K562 (cell line): ENCODE data around the gene IL27RA. TPM values are rescaled to one million over a fixed set of nuclear protein-coding genes. Genes with fewer than 3 reads are reported as not detected.
A peak's percentile ranks its signal among the peaks of the same experiment; 100 is the strongest.

Experiments
- ARNT ChIP-seq, 2 experiments: fragments of 450-650 bp; IDR thresholded peaks; 2 replicates each; pipeline ENCODE4 v1.6.1; 2016; ENCODE audit warnings: mild to moderate bottlenecking in 1 of 2
- BCL6 ChIP-seq: fragments of 250-450 bp; sonication (Bioruptor Pico); IDR thresholded peaks from 2 replicates; pipeline ENCODE4 v1.4.0; 2020
- BHLHE40 ChIP-seq: IDR thresholded peaks from 2 replicates; pipeline ENCODE4 v1.6.1; 2011; ENCODE audit warnings: low read length, improper control_type of control experiment
- CBFB ChIP-seq: sonication (generic); formaldehyde crosslinking; IDR thresholded peaks from 2 replicates; pipeline ENCODE4 v1.4.0; 2020; ENCODE audit warnings: mild to moderate bottlenecking, missing genetic modification reagents
- EHMT2 ChIP-seq: fragments of 450-650 bp; IDR thresholded peaks from 2 replicates; pipeline ENCODE4 v1.6.1; 2018; ENCODE audit warnings: antibody characterized with exemption
- ERF ChIP-seq: fragments of 450-650 bp; formaldehyde crosslinking; IDR thresholded peaks from 2 replicates; pipeline ENCODE4 v1.4.0; 2020; ENCODE audit warnings: mild to moderate bottlenecking, mixed read lengths
- FOXA1 ChIP-seq: fragments of 450-650 bp; IDR thresholded peaks from 2 replicates; pipeline ENCODE4 v1.6.1; 2016; ENCODE audit warnings: mild to moderate bottlenecking, borderline replicate concordance
- GABPB1 ChIP-seq: sonication (generic); formaldehyde crosslinking; IDR thresholded peaks from 2 replicates; pipeline ENCODE4 v1.8.0; 2022; ENCODE audit warnings: mild to moderate bottlenecking, missing genetic modification reagents
- GTF2F1 ChIP-seq: IDR thresholded peaks from 2 replicates; pipeline ENCODE4 v1.6.1; 2011; ENCODE audit warnings: low read depth, low read length, improper control_type of control experiment
- HDAC1 ChIP-seq, 2 experiments: fragments of 450-650 bp; IDR thresholded peaks; 2 replicates each; pipeline ENCODE4 v1.6.1; 2016 to 2017; ENCODE audit warnings: inconsistent platforms in 1 of 2, mild to moderate bottlenecking in 1 of 2, moderate library complexity in 1 of 2
- KDM4B ChIP-seq, 2 experiments: fragments of 450-650 bp in 1 of 2; sonication (generic) in 1 of 2; IDR thresholded peaks; 2 replicates each; pipeline ENCODE4 v1.6.1; 2016 to 2017; ENCODE audit warnings: borderline replicate concordance in 2 of 2, antibody characterized with exemption in 1 of 2, low read depth in 1 of 2, mild to moderate bottlenecking in 1 of 2
- KLF10 ChIP-seq: fragments of 250-450 bp; sonication (Bioruptor Pico); IDR thresholded peaks from 2 replicates; pipeline ENCODE4 v1.6.1; 2021; ENCODE audit warnings: matching md5 sums
- MEIS2 ChIP-seq: fragments of 450-650 bp; IDR thresholded peaks from 2 replicates; pipeline ENCODE4 v1.6.1; 2014; ENCODE audit warnings: mild to moderate bottlenecking; ENCODE audit not compliant: partially characterized antibody
- NR2F6 ChIP-seq: fragments of 450-650 bp; formaldehyde crosslinking; IDR thresholded peaks from 2 replicates; pipeline ENCODE4 v1.4.0; 2020; ENCODE audit warnings: mild to moderate bottlenecking
- SRSF3 ChIP-seq: fragments of 200-400 bp; formaldehyde crosslinking; IDR thresholded peaks from 2 replicates; pipeline ENCODE4 v1.6.1; 2016; ENCODE audit warnings: mild to moderate bottlenecking, low read length, moderate library complexity; ENCODE audit not compliant: insufficient read depth
- TBP ChIP-seq: optimal IDR thresholded peaks from 2 replicates; pipeline ENCODE3; 2011; ENCODE audit warnings: low read depth, low read length, improper control_type of control experiment
- TCF3 ChIP-seq: sonication (generic); formaldehyde crosslinking; IDR thresholded peaks from 2 replicates; pipeline ENCODE4 v1.4.0; 2020; ENCODE audit warnings: mild to moderate bottlenecking, missing genetic modification reagents
- TCFL5 ChIP-seq: fragments of 250-450 bp; sonication (Bioruptor Pico); conservative IDR thresholded peaks from 2 replicates; pipeline ENCODE4 v1.6.1; 2021; ENCODE audit warnings: mild to moderate bottlenecking, moderate library complexity, matching md5 sums
- ZBTB7A ChIP-seq: IDR thresholded peaks from 2 replicates; pipeline ENCODE4 v1.6.1; 2011; ENCODE audit warnings: low read depth, mild to moderate bottlenecking, low read length, moderate library complexity, borderline replicate concordance; ENCODE audit not compliant: control insufficient read depth
- ZFP30 ChIP-seq: fragments of 250-450 bp; sonication (Bioruptor Pico); IDR thresholded peaks from 2 replicates; pipeline ENCODE4 v1.8.0; 2022; ENCODE audit warnings: moderate library complexity, mild to moderate bottlenecking, inconsistent platforms, borderline replicate concordance
- ZNF507 ChIP-seq: conservative IDR thresholded peaks from 2 replicates; pipeline ENCODE4 v1.6.1; 2017; ENCODE audit warnings: missing genetic modification characterization, missing compliant biosample characterization
- ZNF644 ChIP-seq: fragments of 200-800 bp; sonication (Bioruptor generic); IDR thresholded peaks from 2 replicates; pipeline ENCODE4 v1.6.1; 2016; ENCODE audit warnings: low read depth, missing genetic modification characterization, missing compliant biosample characterization
- ZNF668 ChIP-seq: fragments of 250-450 bp; sonication (Bioruptor Pico); IDR thresholded peaks from 2 replicates; pipeline ENCODE4 v1.8.0; 2022; ENCODE audit warnings: mild to moderate bottlenecking, inconsistent platforms
- ZNF764 ChIP-seq: fragments of 250-450 bp; sonication (Bioruptor Pico); IDR thresholded peaks from 2 replicates; pipeline ENCODE4 v1.4.0; 2020; ENCODE audit warnings: low read depth, mild to moderate bottlenecking, moderate library complexity
- ZNF77 ChIP-seq: fragments of 250-450 bp; sonication (Bioruptor Pico); IDR thresholded peaks from 2 replicates; pipeline ENCODE4 v1.5.0; 2020
- ZNF79 ChIP-seq: fragments of 250-450 bp; sonication (Bioruptor Pico); IDR thresholded peaks from 2 replicates; pipeline ENCODE4 v1.4.0; 2020; ENCODE audit warnings: low read depth, mild to moderate bottlenecking, moderate library complexity
- polyA plus RNA-seq, 8 experiments: library from polyadenylated mRNA; depleted of rRNA in 4 of 8; stranded (reverse) in 5 of 8; unstranded in 3 of 8; fragments of >200 nt; fragmentation: Nextera tagmentation in 2 of 8; fragmentation: Illumina TruSeq in 1 of 8; extraction: Ambion mirVana in 2 of 8; extraction: Trizol in 1 of 8; gene quantifications; 2 replicates each; pipeline versions ENCODE4 v1.2.1 to v1.2.3, GENCODE V29; 2011 to 2014; ENCODE audit warnings: inconsistent platforms in 1 of 8, missing spikeins in 1 of 8
- total RNA-seq, 7 experiments: library from RNA; depleted of rRNA in 6 of 7; stranded (reverse); fragments of >200 nt in 6 of 7; fragmentation: Illumina TruSeq in 2 of 7; extraction: Trizol in 2 of 7; gene quantifications; 2 replicates each; pipeline versions ENCODE4 v1.2.1 to v1.2.3, GENCODE V29; 2011 to 2021; ENCODE audit warnings: low replicate concordance in 1 of 7
- TF ChIP-seq, protein P1 (sequence below): fragments of 450-650 bp; IDR thresholded peaks from 2 replicates; pipeline ENCODE4 v1.6.1; 2016
- TF ChIP-seq, protein P2 (sequence below): fragments of 450-650 bp; IDR thresholded peaks from 2 replicates; pipeline ENCODE4 v1.6.1; 2014; ENCODE audit warnings: low read depth, mild to moderate bottlenecking, moderate library complexity, borderline replicate concordance
- TF ChIP-seq, protein P3 (sequence below): fragments of 450-650 bp; formaldehyde crosslinking; IDR thresholded peaks from 2 replicates; pipeline ENCODE4 v1.4.0; 2022; ENCODE audit warnings: mild to moderate bottlenecking, moderate library complexity

Gene IL27RA
- total and polyA plus RNA-seq, 9 of the 15 experiments (the other 6 are each of a cell fraction or from before 2014, with no cell fraction given), result 1.9 to 15.9 (median 12.0) TPM

DNA sequence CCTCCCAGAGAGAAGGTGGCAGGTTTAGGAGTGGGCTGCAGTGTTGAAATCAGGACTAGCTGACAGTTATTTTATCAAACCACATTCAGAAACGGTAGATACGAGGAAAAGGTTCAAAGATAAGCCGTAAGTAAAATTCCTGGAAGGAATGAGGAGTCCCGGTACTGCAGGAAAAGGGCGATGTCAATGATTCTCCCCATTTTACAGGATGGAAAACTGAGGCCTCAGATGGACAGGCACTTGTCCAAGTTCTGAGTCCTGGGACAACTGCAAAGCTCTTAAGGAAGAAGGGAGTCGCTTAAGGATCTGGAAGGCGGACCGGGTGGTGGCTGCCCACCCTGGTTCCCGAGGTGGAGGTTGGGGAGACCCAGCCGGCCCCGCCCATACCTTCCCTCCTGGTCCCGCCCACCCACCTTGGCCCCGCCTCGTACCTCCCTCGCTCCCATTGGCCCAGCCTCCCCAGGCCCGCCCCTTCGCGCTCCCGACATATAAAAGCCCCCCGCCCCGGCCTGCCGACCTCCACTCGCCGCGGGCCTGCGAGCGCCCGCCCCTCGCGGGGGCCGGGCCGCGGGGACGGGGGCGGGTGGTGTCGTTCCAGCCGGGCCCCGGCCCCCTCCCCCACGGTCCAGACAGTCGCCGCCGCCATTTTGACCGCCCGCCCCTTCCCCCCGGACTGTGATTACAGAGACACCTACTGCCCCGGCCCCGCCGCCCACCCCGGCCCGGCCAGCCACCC, 26.0 kb upstream of the IL27RA start (continued):
- TF ChIP-seq ZBTB7A (peak; percentile 97), ZNF764 (no peak), ARNT (IDR thresholded peaks at IDR 0.05) (peak; percentile 85 to 94), BHLHE40 (no peak), MEIS2 (no peak), ZFP30 (CRISPR knock-in tag) (no peak), ERF (CRISPR knock-in tag) (no peak), TCFL5 (CRISPR knock-in tag) (no peak), CBFB (CRISPR knock-in tag) (no peak), GTF2F1 (no peak), EHMT2 (no peak), ZNF77 (CRISPR knock-in tag) (no peak), ZNF668 (CRISPR knock-in tag) (no peak), GABPB1 (no peak), TCF3 (no peak), TBP (peak; percentile 96), FOXA1 (no peak), HDAC1 (IDR thresholded peaks at IDR 0.05) (peak; percentile 89 to 96), ZNF79 (CRISPR knock-in tag) (no peak), NR2F6 (CRISPR knock-in tag) (no peak), KDM4B (IDR thresholded peaks at IDR 0.05; ENCODE audit: borderline replicate concordance in 2 of 2, low read depth in 1 of 2) (no peak; a peak in 2 of 4 replicates), ZNF644 (tag) (no peak), ZNF507 (tag) (no peak), BCL6 (CRISPR knock-in tag) (no peak), KLF10 (CRISPR knock-in tag) (no peak), SRSF3 (no peak)
- TF ChIP-seq, protein P1, sequence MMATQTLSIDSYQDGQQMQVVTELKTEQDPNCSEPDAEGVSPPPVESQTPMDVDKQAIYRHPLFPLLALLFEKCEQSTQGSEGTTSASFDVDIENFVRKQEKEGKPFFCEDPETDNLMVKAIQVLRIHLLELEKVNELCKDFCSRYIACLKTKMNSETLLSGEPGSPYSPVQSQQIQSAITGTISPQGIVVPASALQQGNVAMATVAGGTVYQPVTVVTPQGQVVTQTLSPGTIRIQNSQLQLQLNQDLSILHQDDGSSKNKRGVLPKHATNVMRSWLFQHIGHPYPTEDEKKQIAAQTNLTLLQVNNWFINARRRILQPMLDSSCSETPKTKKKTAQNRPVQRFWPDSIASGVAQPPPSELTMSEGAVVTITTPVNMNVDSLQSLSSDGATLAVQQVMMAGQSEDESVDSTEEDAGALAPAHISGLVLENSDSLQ, result peak; percentile 66
- TF ChIP-seq, protein P2, sequence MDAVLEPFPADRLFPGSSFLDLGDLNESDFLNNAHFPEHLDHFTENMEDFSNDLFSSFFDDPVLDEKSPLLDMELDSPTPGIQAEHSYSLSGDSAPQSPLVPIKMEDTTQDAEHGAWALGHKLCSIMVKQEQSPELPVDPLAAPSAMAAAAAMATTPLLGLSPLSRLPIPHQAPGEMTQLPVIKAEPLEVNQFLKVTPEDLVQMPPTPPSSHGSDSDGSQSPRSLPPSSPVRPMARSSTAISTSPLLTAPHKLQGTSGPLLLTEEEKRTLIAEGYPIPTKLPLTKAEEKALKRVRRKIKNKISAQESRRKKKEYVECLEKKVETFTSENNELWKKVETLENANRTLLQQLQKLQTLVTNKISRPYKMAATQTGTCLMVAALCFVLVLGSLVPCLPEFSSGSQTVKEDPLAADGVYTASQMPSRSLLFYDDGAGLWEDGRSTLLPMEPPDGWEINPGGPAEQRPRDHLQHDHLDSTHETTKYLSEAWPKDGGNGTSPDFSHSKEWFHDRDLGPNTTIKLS, result 0 out of 2 replicates have a peak, but pooled peaks have one; percentile 48
- TF ChIP-seq, protein P3, sequence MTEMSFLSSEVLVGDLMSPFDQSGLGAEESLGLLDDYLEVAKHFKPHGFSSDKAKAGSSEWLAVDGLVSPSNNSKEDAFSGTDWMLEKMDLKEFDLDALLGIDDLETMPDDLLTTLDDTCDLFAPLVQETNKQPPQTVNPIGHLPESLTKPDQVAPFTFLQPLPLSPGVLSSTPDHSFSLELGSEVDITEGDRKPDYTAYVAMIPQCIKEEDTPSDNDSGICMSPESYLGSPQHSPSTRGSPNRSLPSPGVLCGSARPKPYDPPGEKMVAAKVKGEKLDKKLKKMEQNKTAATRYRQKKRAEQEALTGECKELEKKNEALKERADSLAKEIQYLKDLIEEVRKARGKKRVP (CRISPR knock-in tag), result no peak
